CD14-positive monocyte (primary cell): Measurements from ENCODE around the gene EDC4. TPM values are rescaled to one million over a fixed set of nuclear protein-coding genes. Genes with fewer than 3 reads are reported as not detected.
"Not testable (repeated sequence)": the region's sequence is repeated elsewhere in the genome, so short reads cannot be mapped to it uniquely, and the experiment has no call there.

Source experiments
- DNase-seq, 3 donors: peaks; one replicate each; pipeline ENCODE4 v3.0.0-alpha.2; 2011 to 2022
- H2AFZ ChIP-seq: 2 replicates; pipeline ENCODE4 v1.6.0; 2012; ENCODE audit warnings: mild to moderate bottlenecking, low read depth, low read length, inconsistent platforms; ENCODE audit not compliant: insufficient read depth, poor library complexity, severe bottlenecking
- H3K27ac ChIP-seq, 2 donors: 1 replicate in 1 of 2; 2 replicates in 1 of 2; pipeline ENCODE4 v1.5.1; 2012 to 2013; ENCODE audit warnings: low read length in 2 of 2, control low read depth in 1 of 2, inconsistent platforms in 1 of 2, low read depth in 1 of 2, mild to moderate bottlenecking in 1 of 2
- H3K27me3 ChIP-seq, 2 donors: one replicate each; pipeline versions ENCODE4 v1.6.0 to v1.6.1; 2011 to 2013; ENCODE audit warnings: low read length in 2 of 2; ENCODE audit not compliant: control insufficient read depth in 2 of 2, insufficient read depth in 2 of 2
- H3K36me3 ChIP-seq, 2 donors: replicated peaks in 1 of 2; 1 replicate in 1 of 2; 2 replicates in 1 of 2; pipeline versions ENCODE4 v1.5.1 to v1.6.1; 2012 to 2013; ENCODE audit warnings: low read length in 2 of 2, control low read depth in 1 of 2, inconsistent platforms in 1 of 2, mild to moderate bottlenecking in 1 of 2; ENCODE audit not compliant: insufficient read depth in 2 of 2, control insufficient read depth in 1 of 2
- H3K4me1 ChIP-seq, 2 donors: 1 replicate in 1 of 2; 2 replicates in 1 of 2; pipeline versions ENCODE4 v1.5.1 to v1.6.1; 2012 to 2013; ENCODE audit warnings: low read length in 2 of 2, control low read depth in 1 of 2, inconsistent platforms in 1 of 2, mild to moderate bottlenecking in 1 of 2, moderate library complexity in 1 of 2; ENCODE audit not compliant: insufficient read depth in 2 of 2, control insufficient read depth in 1 of 2
- H3K4me2 ChIP-seq: replicated peaks from 2 replicates; pipeline ENCODE3; 2012; ENCODE audit warnings: low read length, moderate library complexity, mild to moderate bottlenecking; ENCODE audit not compliant: poor library complexity, severe bottlenecking; ENCODE audit errors: extremely low read depth
- H3K4me3 ChIP-seq, 3 experiments: fragments of 200-600 bp in 1 of 3; sonication (generic) in 1 of 3; replicated peaks in 1 of 3; 1 replicate in 2 of 3; 2 replicates in 1 of 3; pipeline ENCODE4 v1.5.1; 2011 to 2013; ENCODE audit warnings: low read length in 3 of 3, mild to moderate bottlenecking in 3 of 3, control low read depth in 2 of 3, low read depth in 2 of 3, inconsistent platforms in 1 of 3, moderate library complexity in 1 of 3
- H3K79me2 ChIP-seq: 2 replicates; pipeline ENCODE4 v1.6.0; 2012; ENCODE audit warnings: mild to moderate bottlenecking, control low read depth, inconsistent platforms, low read length, moderate library complexity; ENCODE audit not compliant: insufficient read depth
- H3K9ac ChIP-seq: 2 replicates; pipeline ENCODE4 v1.6.0; 2017; ENCODE audit warnings: low read length, mild to moderate bottlenecking; ENCODE audit not compliant: insufficient read depth, poor library complexity, severe bottlenecking
- H3K9me3 ChIP-seq, 2 donors: replicated peaks in 1 of 2; 1 replicate in 1 of 2; 2 replicates in 1 of 2; pipeline versions ENCODE4 v1.5.1 to v1.6.1; 2012 to 2013; ENCODE audit warnings: low read length in 2 of 2, control low read depth in 1 of 2; ENCODE audit not compliant: control insufficient read depth in 1 of 2, insufficient read depth in 1 of 2
- H4K20me1 ChIP-seq: 2 replicates; pipeline ENCODE4 v1.6.0; 2012; ENCODE audit warnings: mild to moderate bottlenecking, low read length, control low read depth, moderate library complexity; ENCODE audit not compliant: insufficient read depth
- H3K27ac Mint-ChIP-seq, 7 donors: one replicate each; pipeline ENCODE4 v1.8.0; 2020; ENCODE audit warnings: mild to moderate bottlenecking in 7 of 7, mixed read lengths in 7 of 7, moderate library complexity in 6 of 7, inconsistent platforms in 2 of 7
- H3K27me3 Mint-ChIP-seq, 3 donors: one replicate each; pipeline ENCODE4 v1.8.0; 2021 to 2022; ENCODE audit warnings: low read depth in 3 of 3, mild to moderate bottlenecking in 3 of 3, mixed read lengths in 3 of 3, moderate library complexity in 3 of 3, inconsistent platforms in 1 of 3
- H3K36me3 Mint-ChIP-seq, 2 donors: one replicate each; pipeline ENCODE4 v1.8.0; 2020; ENCODE audit warnings: mixed read lengths in 2 of 2, inconsistent platforms in 1 of 2, mild to moderate bottlenecking in 1 of 2
- H3K4me1 Mint-ChIP-seq: one replicate; pipeline ENCODE4 v1.8.0; 2020; ENCODE audit warnings: mild to moderate bottlenecking, mixed read lengths
- H3K4me3 Mint-ChIP-seq, 2 donors: one replicate each; pipeline ENCODE4 v1.8.0; 2020; ENCODE audit warnings: mild to moderate bottlenecking in 2 of 2, mixed read lengths in 2 of 2, moderate library complexity in 1 of 2
- H3K9me3 Mint-ChIP-seq, 7 donors: one replicate each; pipeline ENCODE4 v1.8.0; 2020 to 2022; ENCODE audit warnings: mixed read lengths in 7 of 7, mild to moderate bottlenecking in 6 of 7, moderate library complexity in 6 of 7, inconsistent platforms in 2 of 7
- WGBS: methylation state at CpG from one replicate; pipeline ENCODE4 v1.1.5; 2013; ENCODE audit warnings: missing lambda C conversion rate; ENCODE audit not compliant: insufficient coverage; 5-methylcytosine and 5-hydroxymethylcytosine counted together
- intact Hi-C, 2 donors: fragments of 100-400 bp; cut with micrococcal nuclease; formaldehyde crosslinking; loops; one replicate each; pipeline versions ENCODE4 v1.15.0 to v1.15.1; 2023
- polyA plus RNA-seq, 3 donors: library from polyadenylated mRNA; depleted of rRNA in 1 of 3; unstranded in 2 of 3; stranded (reverse) in 1 of 3; fragments of 300-500 nt in 2 of 3; fragments of >200 nt in 1 of 3; fragmentation: Illumina TruSeq in 2 of 3; gene quantifications; 1 replicate in 2 of 3; 2 replicates in 1 of 3; pipeline ENCODE4 v1.2.3, GENCODE V29; 2012 to 2021
- TF ChIP-seq, protein P1 (sequence below): fragments of 200-600 bp; IDR thresholded peaks from one replicate; pipeline ENCODE4 v1.8.0; 2022; ENCODE audit warnings: antibody characterized with exemption, mild to moderate bottlenecking

The EDC4 gene
- polyA plus RNA-seq, 3 donors, result 13.7 to 84.9 (median 18.2) TPM

DNA sequence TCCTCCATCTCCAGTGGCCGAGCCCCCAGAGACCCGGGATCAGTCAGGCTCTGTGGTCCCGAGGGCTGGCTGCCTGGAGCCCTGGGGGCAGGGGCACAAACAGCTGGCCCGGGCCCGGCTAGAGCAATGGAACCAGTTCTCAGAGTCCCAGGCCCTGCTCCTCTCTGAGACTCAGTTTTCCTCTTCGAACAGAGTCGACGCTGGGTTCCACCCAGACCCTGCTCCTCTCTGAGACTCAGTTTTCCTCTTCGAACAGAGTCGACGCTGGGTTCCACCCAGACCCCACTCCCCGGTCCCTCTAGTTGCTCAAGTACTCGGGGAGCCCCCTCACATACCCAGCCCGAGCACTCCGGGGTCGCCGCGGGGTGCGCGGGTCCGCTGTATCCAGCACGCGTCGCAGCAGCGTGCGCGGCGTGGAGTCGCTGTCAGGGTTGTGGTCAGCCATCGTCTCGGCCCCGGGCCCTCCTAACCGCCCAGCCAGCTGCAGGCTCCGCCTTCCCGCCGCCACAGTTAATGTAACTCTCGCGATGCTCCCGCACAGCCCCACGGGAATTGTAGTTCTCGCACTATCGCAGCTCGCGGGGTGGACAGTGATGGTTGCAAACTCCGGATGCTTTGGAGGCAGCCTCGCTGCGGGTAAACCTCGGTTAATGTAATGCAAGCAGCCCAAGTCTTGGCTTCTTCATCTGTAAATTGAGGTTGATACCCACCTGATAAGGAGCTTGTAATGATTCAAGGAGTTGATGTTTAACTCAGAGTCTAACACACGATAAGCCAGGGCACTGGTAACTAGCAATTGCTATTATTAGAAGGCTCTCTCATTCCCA, 39.2 kb upstream of the EDC4 start:
- Histone ChIP-seq H4K20me1 (no peaks in the 10 kb centered on the region), H3K4me1 (peaks cover 13 to 20% of the 10 kb centered on the region in 2 donors), H3K9ac (peak overlapping the region; percentile 81), H3K27ac (peak overlapping the region in 1 of 2 donors; percentile 70), H3K36me3 (peaks cover 33 to 35% of the 10 kb centered on the region in 2 donors), H3K79me2 (peaks cover 18% of the 10 kb centered on the region), H2AFZ (peak overlapping the region; percentile 93), H3K27me3 (no peaks in the 10 kb centered on the region), H3K4me3 (peak overlapping the region; percentile 69 to 88 (median 74)), H3K9me3 (no peaks in the 10 kb centered on the region), H3K4me2 (peak overlapping the region; percentile 93)
- peak overlapping the region; percentile 82 to 87 for H3K4me3 Mint-ChIP-seq
- H3K27ac Mint-ChIP-seq, result peak overlapping the region in 6 of 7 donors; percentile 60 to 79 (median 68)
- under 1% methylated on average over 47 of the region's 49 CpGs for WGBS
- intact Hi-C loops, result loop anchor here in 1 of 2 donors (1.0 to 5.0 kb wide), 2 partner anchors 13 to 39 kb away; partner anchors contain the start of genes EDC4 and NUTF2
- peaks cover 1 to 5% (median 2%) of the 10 kb centered on the region in 3 donors for H3K27me3 Mint-ChIP-seq
- DNase-seq, result peak; percentile 84 to 89 (median 86)
- H3K36me3 Mint-ChIP-seq, result peaks cover 29 to 36% of the 10 kb centered on the region in 2 donors
- H3K9me3 Mint-ChIP-seq, result no peaks in the 10 kb centered on the region
- TF ChIP-seq, protein P1, sequence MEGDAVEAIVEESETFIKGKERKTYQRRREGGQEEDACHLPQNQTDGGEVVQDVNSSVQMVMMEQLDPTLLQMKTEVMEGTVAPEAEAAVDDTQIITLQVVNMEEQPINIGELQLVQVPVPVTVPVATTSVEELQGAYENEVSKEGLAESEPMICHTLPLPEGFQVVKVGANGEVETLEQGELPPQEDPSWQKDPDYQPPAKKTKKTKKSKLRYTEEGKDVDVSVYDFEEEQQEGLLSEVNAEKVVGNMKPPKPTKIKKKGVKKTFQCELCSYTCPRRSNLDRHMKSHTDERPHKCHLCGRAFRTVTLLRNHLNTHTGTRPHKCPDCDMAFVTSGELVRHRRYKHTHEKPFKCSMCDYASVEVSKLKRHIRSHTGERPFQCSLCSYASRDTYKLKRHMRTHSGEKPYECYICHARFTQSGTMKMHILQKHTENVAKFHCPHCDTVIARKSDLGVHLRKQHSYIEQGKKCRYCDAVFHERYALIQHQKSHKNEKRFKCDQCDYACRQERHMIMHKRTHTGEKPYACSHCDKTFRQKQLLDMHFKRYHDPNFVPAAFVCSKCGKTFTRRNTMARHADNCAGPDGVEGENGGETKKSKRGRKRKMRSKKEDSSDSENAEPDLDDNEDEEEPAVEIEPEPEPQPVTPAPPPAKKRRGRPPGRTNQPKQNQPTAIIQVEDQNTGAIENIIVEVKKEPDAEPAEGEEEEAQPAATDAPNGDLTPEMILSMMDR, result no peak
- H3K4me1 Mint-ChIP-seq, result peaks cover 10% of the 10 kb centered on the region

DNA sequence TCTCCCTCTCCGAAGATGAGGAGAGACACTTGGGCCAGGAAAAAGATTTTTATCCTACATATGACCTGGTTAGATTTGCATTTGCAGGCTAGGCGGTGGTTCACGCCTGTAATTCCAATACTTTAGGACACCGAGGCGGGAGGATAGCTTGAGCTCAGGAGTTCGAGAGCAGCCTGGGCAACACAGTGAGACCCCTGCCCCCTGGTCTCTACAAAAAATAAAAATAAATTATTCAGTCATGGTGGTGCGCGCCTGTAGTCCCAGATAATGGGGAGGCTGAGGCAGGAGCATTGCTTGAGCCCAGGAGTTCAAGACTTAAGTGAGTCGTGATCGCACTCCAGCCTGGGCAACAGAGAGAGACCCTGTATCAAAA, 38.6 kb upstream of the EDC4 start:
- H3K27ac Mint-ChIP-seq, result no peak overlapping the region
- TF ChIP-seq, protein P1, result no peak
- Histone ChIP-seq H3K9me3 (no peaks in the 10 kb centered on the region), H3K4me2 (peak overlapping the region; percentile 93), H4K20me1 (no peaks in the 10 kb centered on the region), H3K27me3 (no peaks in the 10 kb centered on the region), H3K4me1 (peaks cover 13 to 20% of the 10 kb centered on the region in 2 donors), H3K79me2 (peaks cover 18% of the 10 kb centered on the region), H3K36me3 (peaks cover 27 to 29% of the 10 kb centered on the region in 2 donors), H3K4me3 (peak overlapping the region in 1 of 3 experiments; percentile 88), H3K27ac (no peak overlapping the region), H3K9ac (peak overlapping the region; percentile 81), H2AFZ (peak overlapping the region; percentile 93)
- intact Hi-C loops, result loop anchor here in 1 of 2 donors (5.0 kb wide), 1 partner anchor 38 kb away; the partner anchor contains the start of gene EDC4
- no peak overlapping the region for H3K4me3 Mint-ChIP-seq
- H3K27me3 Mint-ChIP-seq, result peaks cover 1 to 5% (median 2%) of the 10 kb centered on the region in 3 donors
- peaks cover 23 to 30% of the 10 kb centered on the region in 2 donors for H3K36me3 Mint-ChIP-seq
- H3K4me1 Mint-ChIP-seq, result peaks cover 10% of the 10 kb centered on the region
- 89% methylated on average over 3 of the region's 10 CpGs for WGBS
- no peaks in the 10 kb centered on the region for H3K9me3 Mint-ChIP-seq
- DNase-seq, result no peak

DNA sequence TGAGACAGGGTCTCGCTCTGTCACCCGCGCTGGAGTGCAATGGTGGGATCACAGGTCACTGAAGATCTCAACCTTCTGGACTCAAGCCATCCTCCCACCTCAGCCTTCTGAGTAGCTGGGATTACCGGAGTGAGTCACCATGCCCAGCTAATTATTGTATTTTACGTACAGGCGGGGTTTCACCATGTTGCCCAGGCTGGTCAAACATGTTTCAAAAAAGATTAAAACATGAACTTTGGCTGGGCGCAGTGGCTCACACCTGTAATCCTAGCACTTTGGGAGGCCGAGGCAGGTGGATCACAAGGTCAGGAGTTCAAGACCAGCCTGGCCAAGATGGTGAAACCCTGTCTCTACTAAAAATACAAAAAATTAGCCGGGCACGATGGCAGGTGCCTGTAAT, 35.7 kb upstream of the EDC4 start:
- H3K36me3 Mint-ChIP-seq, H3K9me3 ChIP-seq, H3K4me3 ChIP-seq, intact Hi-C loops, H3K4me3 Mint-ChIP-seq, H3K27ac Mint-ChIP-seq, H4K20me1 ChIP-seq, H3K27ac ChIP-seq, H3K4me2 ChIP-seq, H3K9ac ChIP-seq, H3K9me3 Mint-ChIP-seq, DNase-seq, H3K27me3 ChIP-seq, H3K36me3 ChIP-seq, H2AFZ ChIP-seq, H3K27me3 Mint-ChIP-seq: not testable (repeated sequence)
- Histone ChIP-seq H3K4me1 (peaks cover 17 to 25% of the 10 kb centered on the region in 2 donors), H3K79me2 (peaks cover 15% of the 10 kb centered on the region)
- WGBS, result 100% methylated on average over 6 of the region's 10 CpGs
- H3K4me1 Mint-ChIP-seq, result peaks cover 13% of the 10 kb centered on the region
